NCI-H510A treated with DMSO at 0.1 percent for 48 hours (cell line): Measurements from ENCODE around the gene CCDC85A.

Experiments
- DNase-seq: peaks from one replicate; lab custom pipeline; 2025; lab: John Stamatoyannopoulos, UW

Gene CCDC85A

GRCh38 chr2:56364902-56365301 is 181.1 kb downstream of the CCDC85A start:
- DNase-seq = no peak

GRCh38 chr2:56369316-56369715 is 185.5 kb downstream of the CCDC85A start:
- no peak for DNase-seq

- DNase-seq = no peak
These were observed 188.4 kb downstream of the CCDC85A start for GRCh38 chr2:56372071-56372656.

- DNase-seq = no peak
These were observed 191.5 kb downstream of the CCDC85A start for GRCh38 chr2:56375251-56375650.

GRCh38 chr2:56376699-56377665 is 193.2 kb downstream of the CCDC85A start:
- DNase-seq = no peak

GRCh38 chr2:56379066-56379465 is 195.3 kb downstream of the CCDC85A start:
- no peak for DNase-seq

- no peak for DNase-seq
These were observed 197.1 kb downstream of the CCDC85A start for GRCh38 chr2:56380861-56381260.

- DNase-seq = no peak
These were observed 198.7 kb downstream of the CCDC85A start for GRCh38 chr2:56382466-56382865.

- no peak for DNase-seq
These were observed 202.9 kb downstream of the CCDC85A start for GRCh38 chr2:56386657-56387056.

- no peak for DNase-seq
These were observed 206.9 kb downstream of the CCDC85A start for GRCh38 chr2:56390644-56391043.

- DNase-seq = no peak
These were observed 226.3 kb downstream of the CCDC85A start for GRCh38 chr2:56410140-56410539.

GRCh38 chr2:56416500-56417176 is 232.8 kb downstream of the CCDC85A start:
- no peak for DNase-seq
